Psoas muscle (tissue), 8 donors: ENCODE measurements around the gene ABCA3. TPM values are rescaled to one million over a fixed set of nuclear protein-coding genes. Genes with fewer than 3 reads are reported as not detected.
"Not testable (repeated sequence)": the region's sequence is repeated elsewhere in the genome, so short reads cannot be mapped to it uniquely, and the experiment has no call there.

Experiments used
- ATAC-seq, 4 donors: fragments of 200-7000 bp; cut with Tn5 transposase; one replicate each; pipeline ENCODE4 v1.9.1; 2020; ENCODE audit warnings: moderate library complexity in 3 of 4, mild to moderate bottlenecking in 2 of 4
- DNase-seq, 2 donors: peaks; one replicate each; pipeline ENCODE4 v3.0.0-alpha.2; 2020
- H3K27ac ChIP-seq: fragments of 200-600 bp; one replicate; pipeline ENCODE4 v1.8.0; 2022
- H3K27me3 ChIP-seq, 3 donors: fragments of 200-600 bp in 1 of 3; one replicate each; pipeline versions ENCODE4 v1.6.1 to v1.8.0; 2013 to 2022; ENCODE audit warnings: low read length in 2 of 3, mild to moderate bottlenecking in 2 of 3, moderate library complexity in 1 of 3; ENCODE audit not compliant: insufficient read depth in 3 of 3
- H3K36me3 ChIP-seq, 2 donors: fragments of 200-600 bp in 1 of 2; one replicate each; pipeline versions ENCODE4 v1.6.1 to v1.8.0; 2013 to 2022; ENCODE audit warnings: low read depth in 1 of 2, mild to moderate bottlenecking in 1 of 2, moderate library complexity in 1 of 2; ENCODE audit not compliant: insufficient read depth in 1 of 2
- H3K4me1 ChIP-seq: fragments of 200-600 bp; one replicate; pipeline ENCODE4 v1.8.0; 2022
- H3K4me3 ChIP-seq: fragments of 200-600 bp; one replicate; pipeline ENCODE4 v1.8.0; 2022; ENCODE audit warnings: mild to moderate bottlenecking
- H3K9me3 ChIP-seq: fragments of 200-600 bp; one replicate; pipeline ENCODE4 v1.8.0; 2022
- WGBS, 3 donors: extraction: QIAGEN DNeasy Blood & Tissue Kit; methylation state at CpG; one replicate each; pipeline versions ENCODE4 v1.1.6 to v1.1.7; 2013; 5-methylcytosine and 5-hydroxymethylcytosine counted together
- intact Hi-C, 2 donors: fragments of 100-400 bp; cut with DNase I; formaldehyde crosslinking; loops; one replicate each; pipeline versions ENCODE4 v1.11.0 to v1.14.2; 2022
- long read RNA-seq, 2 donors: library from polyadenylated mRNA; unstranded; transcript quantifications; one replicate each; pipeline ENCODE4 v2.0.0, GENCODE V29; 2021
- polyA plus RNA-seq, 3 donors: library from polyadenylated mRNA; stranded (reverse); fragments of 200-250 nt; gene quantifications; one replicate each; pipeline ENCODE4 v1.2.3, GENCODE V29; 2013
- total RNA-seq, 4 donors: library from RNA; stranded (reverse); fragmentation: NEBNext Ultra II Directional in 2 of 4; extraction: Animal tissue kit (Norgen Biotek cat#: 25700) in 2 of 4; gene quantifications; one replicate each; pipeline versions ENCODE4 v1.2.1 to v1.2.4, GENCODE V29; 2021 to 2023
- TF ChIP-seq, protein P1 (sequence below): fragments of 200-600 bp; IDR thresholded peaks from one replicate; pipeline ENCODE4 v1.8.0; 2022; ENCODE audit warnings: antibody characterized with exemption
- donor health status: healthy with polysubstance abuse.
- donor health status: DM: no; HTN: no; CAD: no; lungs with moderate emphysema.
- donor health status: Bipolar disorder and iron deficiency.
- donor health status: healthy.
- donor health status: DM: yes; HTN: yes; CAD: no.
- donor health status: DM: no; HTN: no; CAD: no.
- donor health status: DM: no; HTN: no; CAD: no.
- donor health status: DM: yes; HTN: yes; CAD: no.

ABCA3 gene
- 1 to 10 TPM; 8.6 to 9.4 (median 9.0) TPM for total RNA-seq
- polyA plus RNA-seq: 1 to 10 TPM; 2.2 to 5.2 (median 3.0) TPM
- long read RNA-seq, donor 1, partial matches to known transcripts: 15 of 18 reads
- long read RNA-seq, donor 1, other reads (novel, unspliced or antisense): 3 of 18 reads
- long read RNA-seq, donor 2, partial matches to known transcripts: 28 of 29 reads
- long read RNA-seq, donor 2, other reads (novel, unspliced or antisense): 1 of 29 reads

DNA sequence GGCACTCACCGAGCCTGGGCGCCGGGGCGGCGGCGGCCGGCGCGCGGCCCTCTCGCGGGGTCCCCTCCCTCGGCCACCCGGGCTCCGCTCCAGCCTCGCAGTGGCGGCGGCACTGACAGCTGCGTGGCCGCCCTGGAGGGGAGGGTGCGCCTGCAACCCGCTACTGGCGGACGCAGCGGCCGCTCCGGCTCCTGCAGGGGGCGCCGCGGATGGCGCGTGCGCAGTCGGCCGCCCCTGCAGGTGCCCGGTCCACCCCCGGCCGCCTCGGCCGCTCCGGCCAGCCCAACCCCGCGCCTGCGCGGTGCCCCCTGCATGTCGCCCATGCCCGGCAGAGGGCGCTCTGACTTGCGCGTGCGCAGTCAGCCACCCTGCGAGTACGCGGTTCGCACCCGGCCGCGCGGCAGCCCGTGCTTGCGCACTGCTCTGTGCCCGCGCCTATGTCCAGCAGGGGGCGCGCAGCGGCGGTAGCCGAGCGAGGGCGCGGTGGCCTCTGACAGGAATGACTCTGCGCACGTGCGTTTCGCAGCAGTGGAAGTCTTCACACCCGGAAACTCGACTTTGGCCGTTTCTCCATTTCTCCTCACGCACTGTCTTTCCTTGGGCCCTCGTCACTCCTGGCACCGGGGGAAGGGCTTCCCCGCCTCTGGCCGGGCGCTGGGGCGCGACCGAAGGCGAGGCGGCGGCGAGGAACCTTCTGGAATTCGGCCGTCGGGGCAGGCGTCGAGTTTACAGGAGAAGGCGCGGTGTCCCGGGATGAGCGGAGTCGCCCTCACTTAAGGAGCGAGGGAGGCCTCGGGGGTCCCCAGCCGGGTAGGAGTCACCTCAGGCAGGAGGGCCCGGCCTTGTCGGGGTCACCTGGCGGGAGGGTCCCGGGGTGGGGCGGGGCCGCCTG, at the start of gene ABCA3:
Gene ABCA3 (minus strand): TSS at position 165 of the 892 bp plus-strand sequence. CDS start 14,262 bp downstream, outside the sequence.
- 8 to 11% (median 10%) methylated on average over 56 to 110 of the region's 110 CpGs for WGBS, 3 donors
- Histone ChIP-seq H3K4me1 (peaks cover 10% of the 10 kb centered on the region), H3K27me3 (no peaks in the 10 kb centered on the region), H3K27ac (peak within 1 kb of the TSS; percentile 50), H3K4me3 (peak within 1 kb of the TSS; percentile 83), H3K9me3 (no peaks in the 10 kb centered on the region), H3K36me3 (no peaks in the 10 kb centered on the region)
- intact Hi-C loops: loop anchor here (1.0 to 5.0 kb wide), 3 partner anchors 86 to 161 kb away; partner anchors contain the start of gene CCNF (in 2 of the 2)
- DNase-seq (peak; percentile 94 to 96), ATAC-seq (peak; percentile 94 to 97 (median 96))
- TF ChIP-seq, protein P1, sequence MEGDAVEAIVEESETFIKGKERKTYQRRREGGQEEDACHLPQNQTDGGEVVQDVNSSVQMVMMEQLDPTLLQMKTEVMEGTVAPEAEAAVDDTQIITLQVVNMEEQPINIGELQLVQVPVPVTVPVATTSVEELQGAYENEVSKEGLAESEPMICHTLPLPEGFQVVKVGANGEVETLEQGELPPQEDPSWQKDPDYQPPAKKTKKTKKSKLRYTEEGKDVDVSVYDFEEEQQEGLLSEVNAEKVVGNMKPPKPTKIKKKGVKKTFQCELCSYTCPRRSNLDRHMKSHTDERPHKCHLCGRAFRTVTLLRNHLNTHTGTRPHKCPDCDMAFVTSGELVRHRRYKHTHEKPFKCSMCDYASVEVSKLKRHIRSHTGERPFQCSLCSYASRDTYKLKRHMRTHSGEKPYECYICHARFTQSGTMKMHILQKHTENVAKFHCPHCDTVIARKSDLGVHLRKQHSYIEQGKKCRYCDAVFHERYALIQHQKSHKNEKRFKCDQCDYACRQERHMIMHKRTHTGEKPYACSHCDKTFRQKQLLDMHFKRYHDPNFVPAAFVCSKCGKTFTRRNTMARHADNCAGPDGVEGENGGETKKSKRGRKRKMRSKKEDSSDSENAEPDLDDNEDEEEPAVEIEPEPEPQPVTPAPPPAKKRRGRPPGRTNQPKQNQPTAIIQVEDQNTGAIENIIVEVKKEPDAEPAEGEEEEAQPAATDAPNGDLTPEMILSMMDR: peak; percentile 100

DNA sequence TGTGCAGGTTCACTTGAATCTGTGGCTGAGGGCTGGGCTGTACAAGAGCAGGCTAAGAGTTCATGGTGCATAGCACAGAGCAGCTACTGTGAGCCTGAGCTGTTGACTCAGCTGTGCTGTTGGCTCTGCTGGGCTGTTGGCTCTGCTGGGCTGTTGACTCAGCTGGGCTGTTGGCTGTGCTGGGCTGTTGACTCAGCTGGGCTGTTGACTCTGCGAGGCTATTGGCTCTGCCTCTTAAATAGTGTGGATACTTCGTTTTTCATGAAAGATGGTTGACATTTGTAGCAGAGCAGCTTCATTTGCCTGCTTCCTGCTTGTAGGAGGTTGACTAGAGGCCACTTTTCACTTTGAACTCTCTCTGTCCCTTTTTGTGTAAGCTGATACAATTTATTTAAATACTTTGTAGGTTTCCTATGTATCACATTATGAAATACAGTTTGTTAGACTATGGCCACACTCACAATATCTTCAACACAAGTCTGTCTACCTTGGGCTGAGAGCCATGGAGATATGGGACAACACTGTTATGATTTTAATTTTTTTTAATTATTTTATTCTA, 48.4 kb upstream of the ABCA3 start:
- H3K27me3 ChIP-seq: no peaks in the 10 kb centered on the region
- H3K9me3 ChIP-seq: no peaks in the 10 kb centered on the region
- no peak for DNase-seq
- no peak overlapping the region for H3K27ac ChIP-seq
- intact Hi-C loops: no loop called here
- WGBS, 3 donors: 23 to 40% (median 31%) methylated on average over 2 of the region's 2 CpGs
- H3K36me3 ChIP-seq: no peaks in the 10 kb centered on the region
- ATAC-seq: no peak
- no peak overlapping the region for H3K4me3 ChIP-seq
- TF ChIP-seq, protein P1: no peak
- no peaks in the 10 kb centered on the region for H3K4me1 ChIP-seq

DNA sequence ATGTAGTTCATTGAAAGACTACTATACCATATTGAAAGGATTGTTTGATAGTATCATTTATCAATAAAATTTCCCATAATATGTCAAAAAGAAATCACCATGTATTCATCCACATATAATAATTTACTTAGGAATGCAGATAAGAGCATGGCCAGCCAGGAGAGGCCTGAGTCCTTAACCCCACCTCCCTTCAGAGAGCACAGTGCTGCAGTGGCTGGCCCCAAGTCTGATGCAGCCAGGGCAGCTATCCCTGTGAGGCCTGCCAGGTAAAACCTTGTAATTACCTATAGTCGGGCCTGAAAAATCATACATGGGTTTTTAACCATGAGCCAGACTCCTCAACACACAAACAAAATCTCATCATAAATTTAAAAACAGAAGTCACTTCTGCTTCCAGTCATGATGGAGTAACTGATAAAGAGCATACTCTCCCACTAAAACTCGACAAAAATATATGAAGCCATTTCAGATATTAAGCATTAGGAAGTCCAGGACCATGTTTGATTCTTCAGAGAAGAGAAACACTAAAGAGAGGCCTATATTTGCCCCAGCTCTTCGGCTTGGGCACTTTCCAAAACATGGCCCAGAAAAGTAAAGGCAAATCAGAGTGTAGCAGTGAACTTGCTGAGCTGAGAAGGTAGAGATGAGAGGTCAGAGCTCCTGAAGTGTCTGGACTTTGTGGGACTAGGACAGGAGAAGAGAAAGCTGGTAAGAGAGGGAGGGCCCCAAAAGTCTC, 47.8 kb upstream of the ABCA3 start:
- Histone ChIP-seq H3K9me3 (no peaks in the 10 kb centered on the region), H3K27ac (no peak overlapping the region), H3K36me3 (no peaks in the 10 kb centered on the region), H3K27me3 (no peaks in the 10 kb centered on the region), H3K4me3 (no peak overlapping the region), H3K4me1 (no peaks in the 10 kb centered on the region)
- WGBS, 3 donors: 76 to 82% (median 79%) methylated on average over 3 of the region's 3 CpGs
- DNase-seq (no peak), ATAC-seq (no peak)
- TF ChIP-seq, protein P1: no peak
- intact Hi-C loops: no loop called here

DNA sequence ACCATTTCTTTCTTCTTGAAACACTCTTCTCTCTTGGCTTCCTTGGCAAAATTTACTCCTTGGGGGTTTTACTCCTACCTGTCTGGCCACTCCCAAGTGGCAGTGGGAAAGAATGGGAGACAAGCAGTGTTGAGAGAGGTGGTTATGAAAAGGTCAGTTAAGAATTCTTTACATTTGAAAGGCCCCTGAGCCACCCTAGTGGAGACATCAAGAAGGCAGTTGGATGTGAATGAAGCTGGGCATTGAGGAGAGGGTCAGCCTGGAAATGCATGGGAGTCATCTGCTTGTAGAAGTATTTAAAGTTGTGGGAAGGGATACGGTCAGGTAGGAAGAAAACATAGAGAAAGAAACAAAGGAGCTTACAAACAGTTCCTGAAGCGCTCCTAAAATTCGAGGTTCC, 46.5 kb upstream of the ABCA3 start:
- ATAC-seq: no peak

DNA sequence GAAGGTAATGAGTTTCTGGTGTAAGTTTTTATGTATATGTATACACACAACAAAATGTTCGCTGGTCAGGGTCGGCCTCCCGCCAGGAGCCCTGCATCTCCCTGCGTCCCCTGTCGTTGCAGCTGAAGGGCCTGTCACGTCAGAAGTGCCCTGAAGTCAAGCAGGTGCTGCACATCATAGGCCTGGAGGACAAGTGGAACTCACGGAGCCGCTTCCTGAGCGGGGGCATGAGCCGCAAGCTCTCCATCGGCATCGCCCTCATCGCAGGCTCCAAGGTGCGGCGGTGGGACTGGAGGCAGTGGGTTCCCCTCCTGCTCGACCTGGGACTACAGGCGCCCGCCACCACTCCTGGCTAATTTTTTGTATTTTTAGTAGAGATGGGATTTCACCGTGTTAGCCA, 45.5 kb upstream of the ABCA3 start:
- intact Hi-C loops, H3K9me3 ChIP-seq, H3K4me1 ChIP-seq, ATAC-seq, H3K36me3 ChIP-seq, H3K27me3 ChIP-seq, DNase-seq, H3K4me3 ChIP-seq, H3K27ac ChIP-seq: not testable (repeated sequence)
- 83 to 87% (median 87%) methylated on average over 19 of the region's 19 CpGs for WGBS, 3 donors

More for the DNA sequence above, 46.5 kb upstream of the ABCA3 start:
- H3K27ac ChIP-seq: no peak overlapping the region
- H3K27me3 ChIP-seq: no peaks in the 10 kb centered on the region
- no peak for DNase-seq
- H3K36me3 ChIP-seq: no peaks in the 10 kb centered on the region
- H3K4me3 ChIP-seq: no peak overlapping the region
- intact Hi-C loops: no loop called here
- H3K4me1 ChIP-seq: no peaks in the 10 kb centered on the region
- WGBS, 3 donors: 58 to 60% (median 60%) methylated on average over 3 of the region's 3 CpGs
- H3K9me3 ChIP-seq: no peaks in the 10 kb centered on the region
- TF ChIP-seq, protein P1: no peak
